Ovary (tissue), 9 donors: ENCODE results near the gene RPL10. TPM values are rescaled to one million over a fixed set of nuclear protein-coding genes. Genes with fewer than 3 reads are reported as not detected.
A peak's percentile ranks its signal among the peaks of the same experiment; 100 is the strongest.
"Not testable (repeated sequence)": the region's sequence is repeated elsewhere in the genome, so short reads cannot be mapped to it uniquely, and the experiment has no call there.

Experiments
- DNase-seq, 5 donors: peaks; one replicate each; pipeline ENCODE4 v3.0.0-alpha.2; 2019 to 2020
- H3K27ac ChIP-seq, 2 donors: fragments of 200-600 bp; one replicate each; pipeline versions ENCODE4 v1.5.1 to v1.8.0; 2019 to 2022
- H3K27me3 ChIP-seq: fragments of 200-600 bp; one replicate; pipeline ENCODE4 v1.8.0; 2022
- H3K36me3 ChIP-seq: fragments of 200-600 bp; sonication (generic); one replicate; pipeline ENCODE4 v1.5.1; 2019
- H3K4me1 ChIP-seq: one replicate; pipeline ENCODE4 v1.8.1; 2013; ENCODE audit warnings: mild to moderate bottlenecking, moderate library complexity; ENCODE audit not compliant: insufficient read depth
- H3K4me3 ChIP-seq: fragments of 200-600 bp; sonication (generic); one replicate; pipeline ENCODE4 v1.5.1; 2017
- H3K9me3 ChIP-seq, 2 donors: fragments of 200-600 bp in 1 of 2; sonication (generic) in 1 of 2; one replicate each; pipeline versions ENCODE4 v1.5.1 to v1.8.1; 2013 to 2019; ENCODE audit warnings: mild to moderate bottlenecking in 1 of 2, moderate library complexity in 1 of 2
- CTCF ChIP-seq, 3 donors: fragments of 450-650 bp in 2 of 3; fragments of 200-600 bp in 1 of 3; IDR thresholded peaks; one replicate each; pipeline versions ENCODE4 v1.5.1 to v1.8.0; 2016 to 2022; ENCODE audit warnings: antibody characterized with exemption in 3 of 3, mild to moderate bottlenecking in 1 of 3
- EP300 ChIP-seq: sonication (generic); formaldehyde crosslinking; IDR thresholded peaks from one replicate; pipeline ENCODE4 v1.6.1; 2017; ENCODE audit warnings: antibody characterized with exemption
- POLR2A ChIP-seq: fragments of 450-650 bp; IDR thresholded peaks from one replicate; pipeline ENCODE4 v1.6.1; 2017; ENCODE audit warnings: antibody characterized with exemption, mild to moderate bottlenecking, moderate library complexity
- WGBS, 3 donors: extraction: QIAGEN DNeasy Blood & Tissue Kit in 1 of 3; methylation state at CpG; one replicate each; pipeline versions ENCODE4 v1.1.5 to v1.1.7; 2013 to 2017; 5-methylcytosine and 5-hydroxymethylcytosine counted together
- intact Hi-C, 4 donors: fragments of 100-400 bp; cut with DNase I; formaldehyde crosslinking; loops; one replicate each; pipeline versions ENCODE4 v1.11.0 to v1.15.1; 2022 to 2023
- polyA plus RNA-seq, 2 donors: library from polyadenylated mRNA; stranded (reverse); fragments of 200-250 nt in 1 of 2; fragments of 350-450 nt in 1 of 2; fragmentation: Illumina TruSeq in 1 of 2; extraction: RNeasy Lipid Tissue Mini Kit (QIAGEN cat#74804) in 1 of 2; gene quantifications; one replicate each; pipeline ENCODE4 v1.2.3, GENCODE V29; 2013 to 2014
- total RNA-seq, 7 donors: library from RNA; depleted of rRNA in 2 of 7; stranded (reverse); fragments of >200 nt in 2 of 7; fragmentation: NEBNext Ultra II Directional in 3 of 7; extraction: Animal tissue kit (Norgen Biotek cat#: 25700) in 3 of 7; gene quantifications; one replicate each; pipeline versions ENCODE4 v1.1.0 to v1.2.4, GENCODE V29; 2016 to 2023
- donor health status: DM: no; HTN: no; CAD: no; lungs with moderate emphysema.
- donor health status: DM: no; HTN: no; CAD: no.
- donor health status: Bipolar disorder and iron deficiency.
- donor health status: DM: yes; HTN: yes; CAD: no.
- donor health status: DM: no; HTN: no; CAD: no.
- donor health status: DM: yes; HTN: yes; CAD: no.

Gene RPL10
- total and polyA plus RNA-seq, 9 donors = 4,233 to 12,949 (median 7,126) TPM

GRCh38 chrX:154383359-154384283 lies 14.6 kb upstream of the RPL10 start:
- intact Hi-C loops = no loop called here
- Histone ChIP-seq H3K36me3 (no peaks in the 10 kb centered on the region), H3K9me3 (no peaks in the 10 kb centered on the region), H3K27me3 (no peaks in the 10 kb centered on the region), H3K4me3 (no peak overlapping the region), H3K27ac (peak overlapping the region in 1 of 2 donors; percentile 16), H3K4me1 (no peaks in the 10 kb centered on the region)
- TF ChIP-seq EP300 (no peak), CTCF (IDR thresholded peaks at IDR 0.05) (no peak), POLR2A (no peak)
- WGBS, 3 donors = 49 to 59% (median 50%) methylated on average over 11 to 14 of the region's 14 CpGs
- peak in 3 of 5 donors; percentile 46 to 63 (median 50) for DNase-seq

- Histone ChIP-seq H3K4me3 (no peak overlapping the region), H3K9me3 (no peaks in the 10 kb centered on the region), H3K27me3 (no peaks in the 10 kb centered on the region), H3K4me1 (no peaks in the 10 kb centered on the region), H3K36me3 (no peaks in the 10 kb centered on the region), H3K27ac (peak overlapping the region in 1 of 2 donors; percentile 16)
- peak; percentile 44 to 68 (median 61) for DNase-seq
- intact Hi-C loops = no loop called here
- no peak for TF ChIP-seq POLR2A
- peak in 2 of 3 donors; percentile 16 to 40 for TF ChIP-seq CTCF (IDR thresholded peaks at IDR 0.05)
- WGBS, 3 donors = 35 to 47% (median 44%) methylated on average over 8 of the region's 8 CpGs
Measured at GRCh38 chrX:154384284-154384892, 13.8 kb upstream of the RPL10 start.

GRCh38 chrX:154388094-154388493 lies 10.1 kb upstream of the RPL10 start:
- H3K9me3 ChIP-seq, H3K27ac ChIP-seq, H3K36me3 ChIP-seq, DNase-seq, intact Hi-C loops, H3K27me3 ChIP-seq, H3K4me1 ChIP-seq, H3K4me3 ChIP-seq: not testable (repeated sequence)
- no CpG with 5 or more reads among the region's 20 CpGs for WGBS, 3 donors

- H3K9me3 ChIP-seq, H3K4me3 ChIP-seq, H3K27me3 ChIP-seq, H3K36me3 ChIP-seq, intact Hi-C loops, H3K27ac ChIP-seq, DNase-seq, H3K4me1 ChIP-seq: not testable (repeated sequence)
- no CpG with 5 or more reads among the region's 16 CpGs for WGBS, 3 donors
Measured at GRCh38 chrX:154388649-154389048, 9.5 kb upstream of the RPL10 start.

- peak overlapping the region; percentile 24 for H3K4me3 ChIP-seq
- H3K9me3 ChIP-seq, H3K4me1 ChIP-seq, H3K27me3 ChIP-seq, intact Hi-C loops, H3K36me3 ChIP-seq, H3K27ac ChIP-seq: not testable (repeated sequence)
- 32 to 72% methylated on average over 15 to 30 of the region's 121 CpGs; no CpG with 5 or more reads in 1 of the 3 donors for WGBS, 3 donors
- DNase-seq = peak in 1 of 5 donors; percentile 33
Measured at GRCh38 chrX:154389812-154390747, 8.1 kb upstream of the RPL10 start.

GRCh38 chrX:154396363-154396762 lies 1.8 kb upstream of the RPL10 start:
- H3K27ac ChIP-seq, intact Hi-C loops, H3K4me3 ChIP-seq, H3K27me3 ChIP-seq, H3K9me3 ChIP-seq, H3K36me3 ChIP-seq, H3K4me1 ChIP-seq: not testable (repeated sequence)
- peak in 1 of 5 donors; percentile 25 for DNase-seq
- 80 to 84% (median 83%) methylated on average over 17 of the region's 17 CpGs for WGBS, 3 donors
